Measurements from ENCODE around the gene MED16. TPM values are rescaled to one million over a fixed set of nuclear protein-coding genes. Genes with fewer than 3 reads are reported as not detected.

MED16 gene
- total RNA-seq, 4 donors from 2014 or later: 41.7 to 62.3 (median 45.5) TPM

DNA sequence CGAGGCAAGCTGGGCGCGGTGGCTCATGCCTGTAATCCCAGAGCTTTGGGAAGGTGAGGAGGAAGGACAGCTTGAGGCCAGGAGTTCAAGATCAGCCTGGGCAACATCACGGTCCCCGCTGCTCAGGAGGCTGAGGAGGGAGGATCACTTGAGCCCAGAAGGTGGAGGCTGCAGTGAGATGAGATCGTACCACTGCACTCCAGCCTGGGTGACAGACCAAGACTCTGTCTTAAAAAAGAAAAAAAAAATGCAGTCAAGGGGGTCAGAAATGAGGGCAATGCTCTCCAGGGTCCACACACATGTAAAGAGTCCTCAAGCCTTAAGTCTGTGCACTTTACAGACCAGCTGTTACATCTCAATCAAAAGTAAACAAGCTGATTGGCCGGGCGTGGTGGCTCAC lies 11.6 kb upstream of the MED16 start:
- TF ChIP-seq, protein P1, sequence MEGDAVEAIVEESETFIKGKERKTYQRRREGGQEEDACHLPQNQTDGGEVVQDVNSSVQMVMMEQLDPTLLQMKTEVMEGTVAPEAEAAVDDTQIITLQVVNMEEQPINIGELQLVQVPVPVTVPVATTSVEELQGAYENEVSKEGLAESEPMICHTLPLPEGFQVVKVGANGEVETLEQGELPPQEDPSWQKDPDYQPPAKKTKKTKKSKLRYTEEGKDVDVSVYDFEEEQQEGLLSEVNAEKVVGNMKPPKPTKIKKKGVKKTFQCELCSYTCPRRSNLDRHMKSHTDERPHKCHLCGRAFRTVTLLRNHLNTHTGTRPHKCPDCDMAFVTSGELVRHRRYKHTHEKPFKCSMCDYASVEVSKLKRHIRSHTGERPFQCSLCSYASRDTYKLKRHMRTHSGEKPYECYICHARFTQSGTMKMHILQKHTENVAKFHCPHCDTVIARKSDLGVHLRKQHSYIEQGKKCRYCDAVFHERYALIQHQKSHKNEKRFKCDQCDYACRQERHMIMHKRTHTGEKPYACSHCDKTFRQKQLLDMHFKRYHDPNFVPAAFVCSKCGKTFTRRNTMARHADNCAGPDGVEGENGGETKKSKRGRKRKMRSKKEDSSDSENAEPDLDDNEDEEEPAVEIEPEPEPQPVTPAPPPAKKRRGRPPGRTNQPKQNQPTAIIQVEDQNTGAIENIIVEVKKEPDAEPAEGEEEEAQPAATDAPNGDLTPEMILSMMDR (IDR thresholded peaks at IDR 0.05): no peak
- no peak for TF ChIP-seq POLR2A (IDR thresholded peaks at IDR 0.05)
- no peak overlapping the region for H3K4me3 ChIP-seq (ENCODE audit: low read depth, poor library complexity, severe bottlenecking)
- intact Hi-C loops (cut with DNase I; ENCODE audit: low total_unique reads): no loop called here
- 91 to 93% methylated on average over 8 of the region's 8 CpGs for WGBS, 2 donors
- no peak for DNase-seq (ENCODE audit: low spot score in 2 of 2)

DNA sequence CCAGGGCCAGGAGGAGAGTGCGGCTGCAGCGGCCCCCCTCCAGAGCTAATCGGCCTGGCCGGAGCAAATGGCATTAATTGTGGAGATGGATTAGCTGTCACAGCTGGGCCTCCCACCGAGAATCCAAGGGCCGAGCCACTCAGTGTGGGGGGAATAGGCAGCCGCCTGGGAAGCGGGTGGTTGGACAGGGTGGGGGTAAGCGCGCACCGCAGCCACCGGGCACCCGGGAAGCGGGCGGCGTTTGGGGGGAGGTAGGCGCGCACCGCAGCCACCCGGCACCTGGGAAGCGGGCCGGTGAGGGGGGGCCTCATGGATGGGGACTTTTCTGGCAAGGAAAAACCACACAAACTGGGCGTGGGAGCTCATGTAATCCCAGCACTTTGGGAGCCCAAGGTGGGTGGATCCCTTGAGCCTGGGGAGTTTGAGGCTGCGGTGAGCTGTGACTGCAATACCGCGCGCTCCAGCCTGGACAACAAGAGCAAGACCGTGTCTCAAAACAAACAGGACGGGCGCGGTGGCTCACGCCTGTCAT lies 10.3 kb upstream of the MED16 start:
- 77 to 84% methylated on average over 32 of the region's 32 CpGs for WGBS, 2 donors
- H3K4me3 ChIP-seq (ENCODE audit: low read depth, poor library complexity, severe bottlenecking): no peak overlapping the region
- DNase-seq (ENCODE audit: low spot score in 2 of 2): no peak
- TF ChIP-seq POLR2A (IDR thresholded peaks at IDR 0.05): no peak
- TF ChIP-seq, protein P1 (IDR thresholded peaks at IDR 0.05): no peak
- intact Hi-C loops (cut with DNase I; ENCODE audit: low total_unique reads): no loop called here

DNA sequence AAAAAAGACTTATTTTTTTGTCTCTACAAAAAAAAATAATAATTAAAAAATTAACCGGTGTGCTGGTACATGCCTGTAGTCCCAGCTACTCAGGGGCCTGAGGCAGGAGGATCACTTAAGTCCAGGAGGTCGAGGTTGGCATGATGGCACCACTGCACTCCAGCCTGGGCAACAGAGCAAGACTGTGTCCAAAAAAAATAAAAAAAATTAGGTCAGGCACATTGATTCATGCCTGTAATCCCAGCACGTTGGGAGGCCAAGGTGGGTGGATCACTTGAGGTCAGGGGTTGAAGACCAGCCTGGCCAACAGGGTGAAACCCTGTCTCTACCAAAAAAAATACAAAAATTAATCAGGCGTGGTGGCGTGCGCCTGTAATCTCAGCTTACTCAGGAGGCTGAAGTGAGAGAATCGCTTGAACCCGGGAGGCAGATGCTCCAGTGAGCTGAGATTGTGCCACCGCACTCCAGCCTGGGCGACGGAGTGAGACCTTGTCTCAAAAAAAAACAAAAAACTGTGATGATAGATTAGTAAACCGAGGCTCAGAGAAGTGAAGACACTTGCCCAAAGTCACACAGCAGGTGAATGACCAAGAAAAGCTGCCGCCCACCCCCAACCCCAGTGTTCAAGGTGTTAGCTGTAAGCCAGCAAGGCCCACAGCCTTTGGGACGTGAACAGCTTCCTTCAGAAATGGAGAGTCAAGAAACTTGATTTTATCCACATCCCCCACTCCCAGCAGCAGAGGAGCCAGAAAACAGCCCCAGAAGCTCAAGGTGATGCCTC lies 9.6 kb upstream of the MED16 start:
- no peak for DNase-seq (ENCODE audit: low spot score in 2 of 2)
- intact Hi-C loops (cut with DNase I; ENCODE audit: low total_unique reads): no loop called here
- H3K4me3 ChIP-seq (ENCODE audit: low read depth, poor library complexity, severe bottlenecking): no peak overlapping the region
- TF ChIP-seq, protein P1 (IDR thresholded peaks at IDR 0.05): no peak
- TF ChIP-seq POLR2A (IDR thresholded peaks at IDR 0.05): no peak
- WGBS, 2 donors: 88 to 91% methylated on average over 14 of the region's 14 CpGs

DNA sequence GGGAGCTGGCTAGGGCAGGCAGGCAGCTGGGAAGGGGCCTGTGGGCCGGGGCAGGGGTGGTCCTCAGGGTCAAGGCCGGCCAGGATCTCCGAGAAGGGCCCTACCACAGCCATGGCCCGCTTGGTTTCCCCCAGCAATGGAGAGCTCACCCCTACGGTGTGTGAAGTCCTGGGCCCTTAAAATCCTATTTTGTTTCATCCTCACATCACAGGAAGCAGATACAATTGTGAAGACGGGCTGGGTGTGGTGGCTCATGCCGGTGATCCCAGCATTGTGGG lies 9.0 kb upstream of the MED16 start:
- WGBS, 2 donors: 81 to 91% methylated on average over 7 of the region's 7 CpGs
- TF ChIP-seq POLR2A (IDR thresholded peaks at IDR 0.05): no peak
- TF ChIP-seq, protein P1 (IDR thresholded peaks at IDR 0.05): no peak
- no peak for DNase-seq (ENCODE audit: low spot score in 2 of 2)
- no peak overlapping the region for H3K4me3 ChIP-seq (ENCODE audit: low read depth, poor library complexity, severe bottlenecking)
- intact Hi-C loops (cut with DNase I; ENCODE audit: low total_unique reads): no loop called here

DNA sequence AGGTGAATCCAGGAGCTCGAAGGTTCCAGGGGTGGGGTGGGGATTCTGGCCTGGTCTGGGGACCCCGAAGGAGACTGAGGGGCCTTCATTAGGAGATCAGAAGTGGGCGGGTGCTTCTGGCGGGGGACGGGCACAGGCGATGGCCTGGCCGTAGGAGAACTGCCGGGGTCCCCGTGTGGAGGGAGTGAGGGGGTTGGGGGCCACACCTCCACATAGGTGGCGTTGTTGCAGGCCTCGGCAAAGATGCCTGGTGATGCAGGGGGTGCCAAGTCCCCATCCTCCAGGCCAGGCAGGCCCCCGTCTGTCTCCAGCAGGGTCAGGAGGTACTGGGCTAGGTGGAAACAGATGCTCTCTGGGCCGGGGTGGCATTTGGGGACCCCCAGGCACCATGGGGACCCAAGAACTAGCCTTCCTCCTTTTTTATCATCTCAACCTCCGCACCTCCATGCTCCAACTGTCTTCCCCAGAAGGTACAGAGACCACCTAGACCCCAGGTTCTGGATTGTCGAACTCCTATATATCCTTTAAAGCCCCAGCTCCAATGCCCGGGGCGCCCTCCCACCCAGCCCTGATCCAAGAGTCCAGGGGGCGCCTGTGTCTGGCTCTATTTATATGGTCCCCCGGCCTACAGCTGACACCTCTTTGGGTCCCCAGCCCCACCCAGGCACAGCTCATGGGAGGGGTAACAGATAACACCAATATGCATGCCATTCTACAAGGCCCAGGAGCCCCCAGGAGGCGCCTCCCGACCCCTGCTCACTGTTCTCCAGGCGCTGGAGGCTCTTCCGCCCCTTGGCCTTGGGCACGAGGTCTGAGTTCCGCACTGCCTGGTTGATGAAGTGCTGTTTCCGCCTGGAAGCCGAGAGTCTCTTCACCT lies 8.5 kb upstream of the MED16 start:
- no peak for DNase-seq (ENCODE audit: low spot score in 2 of 2)
- H3K4me3 ChIP-seq (ENCODE audit: low read depth, poor library complexity, severe bottlenecking): no peak overlapping the region
- 91 to 95% methylated on average over 27 of the region's 27 CpGs for WGBS, 2 donors
- intact Hi-C loops (cut with DNase I; ENCODE audit: low total_unique reads): no loop called here
- no peak for TF ChIP-seq POLR2A (IDR thresholded peaks at IDR 0.05)
- TF ChIP-seq, protein P1 (IDR thresholded peaks at IDR 0.05): no peak

All from lower leg skin (tissue), 4 donors.